RWPE2 (cell line): ENCODE measurements around the gene SPATA31D4.
A peak's percentile ranks its signal among the peaks of the same experiment; 100 is the strongest.

Source experiments
- ATAC-seq: fragments of 200-7000 bp; cut with Tn5 transposase; 3 replicates; pipeline ENCODE4 v1.9.1; 2021; ENCODE audit warnings: low read depth
- DNase-seq: peaks from one replicate; pipeline ENCODE4 v3.0.0-alpha.2; 2020; ENCODE audit warnings: low spot score
- H3K27ac ChIP-seq: fragments of 450-650 bp; 2 replicates; pipeline ENCODE4 v1.5.1; 2017; ENCODE audit warnings: mild to moderate bottlenecking; ENCODE audit not compliant: poor library complexity, severe bottlenecking
- H3K27me3 ChIP-seq: fragments of 250-450 bp; sonication (Bioruptor Pico); 2 replicates; pipeline ENCODE4 v1.5.1; 2021; ENCODE audit warnings: mild to moderate bottlenecking, moderate library complexity; ENCODE audit not compliant: insufficient read depth, poor library complexity, severe bottlenecking
- H3K36me3 ChIP-seq: fragments of 250-450 bp; sonication (Bioruptor Pico); 2 replicates; pipeline ENCODE4 v1.5.1; 2020; ENCODE audit warnings: low read depth, mild to moderate bottlenecking, moderate library complexity
- H3K4me1 ChIP-seq: fragments of 250-450 bp; sonication (Bioruptor Pico); 2 replicates; pipeline ENCODE4 v1.5.1; 2021; ENCODE audit warnings: mild to moderate bottlenecking, moderate library complexity; ENCODE audit not compliant: insufficient read depth, poor library complexity, severe bottlenecking
- H3K4me3 ChIP-seq: fragments of 250-450 bp; sonication (Bioruptor Pico); 2 replicates; pipeline ENCODE4 v1.5.1; 2021; ENCODE audit warnings: mild to moderate bottlenecking, moderate library complexity; ENCODE audit not compliant: severe bottlenecking
- H3K9me3 ChIP-seq: fragments of 250-450 bp; sonication (Bioruptor Pico); 2 replicates; pipeline ENCODE4 v1.5.1; 2021; ENCODE audit warnings: mild to moderate bottlenecking, moderate library complexity; ENCODE audit not compliant: severe bottlenecking
- TF ChIP-seq, protein P1 (sequence below): fragments of 450-650 bp; IDR thresholded peaks from one replicate; pipeline ENCODE4 v1.5.1; 2017; ENCODE audit warnings: mild to moderate bottlenecking, moderate library complexity; ENCODE audit not compliant: poor library complexity, severe bottlenecking

Gene SPATA31D4

DNA sequence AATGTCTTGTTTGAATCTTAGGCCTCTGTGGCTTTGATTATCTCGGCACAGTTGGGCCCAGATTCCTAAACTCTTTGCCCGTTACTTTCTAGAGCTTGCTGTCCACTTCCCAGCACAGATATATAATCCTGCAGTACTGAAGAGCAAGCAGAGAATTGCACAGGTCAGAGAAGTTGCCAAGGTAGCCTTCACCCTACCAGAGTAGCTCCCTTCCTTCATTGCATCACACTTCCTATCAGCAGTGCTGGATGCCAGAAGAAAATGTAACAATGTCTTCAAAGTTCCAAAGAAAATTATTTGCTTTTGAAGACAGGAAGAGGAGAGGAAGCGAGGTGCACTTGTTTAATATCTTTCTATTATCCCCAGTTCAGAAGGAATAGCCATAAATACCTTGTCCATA lies 38.1 kb upstream of the SPATA31D4 start:
- no peaks in the 10 kb centered on the region for H3K36me3 ChIP-seq
- TF ChIP-seq, protein P1, sequence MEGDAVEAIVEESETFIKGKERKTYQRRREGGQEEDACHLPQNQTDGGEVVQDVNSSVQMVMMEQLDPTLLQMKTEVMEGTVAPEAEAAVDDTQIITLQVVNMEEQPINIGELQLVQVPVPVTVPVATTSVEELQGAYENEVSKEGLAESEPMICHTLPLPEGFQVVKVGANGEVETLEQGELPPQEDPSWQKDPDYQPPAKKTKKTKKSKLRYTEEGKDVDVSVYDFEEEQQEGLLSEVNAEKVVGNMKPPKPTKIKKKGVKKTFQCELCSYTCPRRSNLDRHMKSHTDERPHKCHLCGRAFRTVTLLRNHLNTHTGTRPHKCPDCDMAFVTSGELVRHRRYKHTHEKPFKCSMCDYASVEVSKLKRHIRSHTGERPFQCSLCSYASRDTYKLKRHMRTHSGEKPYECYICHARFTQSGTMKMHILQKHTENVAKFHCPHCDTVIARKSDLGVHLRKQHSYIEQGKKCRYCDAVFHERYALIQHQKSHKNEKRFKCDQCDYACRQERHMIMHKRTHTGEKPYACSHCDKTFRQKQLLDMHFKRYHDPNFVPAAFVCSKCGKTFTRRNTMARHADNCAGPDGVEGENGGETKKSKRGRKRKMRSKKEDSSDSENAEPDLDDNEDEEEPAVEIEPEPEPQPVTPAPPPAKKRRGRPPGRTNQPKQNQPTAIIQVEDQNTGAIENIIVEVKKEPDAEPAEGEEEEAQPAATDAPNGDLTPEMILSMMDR: no peak
- H3K4me1 ChIP-seq: no peaks in the 10 kb centered on the region
- DNase-seq (no peak), ATAC-seq (peak; percentile 29; the same call in 1 of the 3 replicates)
- no peaks in the 10 kb centered on the region for H3K27me3 ChIP-seq
- H3K4me3 ChIP-seq: no peak overlapping the region
- H3K9me3 ChIP-seq: no peaks in the 10 kb centered on the region
- H3K27ac ChIP-seq: no peak overlapping the region

DNA sequence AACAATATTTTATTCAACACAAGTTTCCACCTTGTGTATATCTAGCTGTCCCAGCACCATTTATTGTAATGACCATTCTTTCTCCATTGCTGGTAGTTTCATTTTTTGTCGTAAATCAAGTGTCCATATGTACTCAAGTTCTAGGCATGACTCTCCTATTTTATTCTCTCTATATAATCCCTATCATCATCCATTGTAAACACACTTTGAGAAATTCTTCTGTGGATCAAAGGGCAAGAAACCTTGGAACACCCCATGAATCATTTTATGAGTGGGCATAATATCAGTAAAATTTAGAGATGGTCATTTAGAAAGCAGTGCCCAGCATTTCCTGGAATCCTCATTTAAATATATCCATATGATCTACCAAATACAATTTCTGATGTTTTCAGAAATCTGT lies 35.8 kb upstream of the SPATA31D4 start:
- Histone ChIP-seq H3K4me1 (no peaks in the 10 kb centered on the region), H3K9me3 (no peaks in the 10 kb centered on the region), H3K27me3 (no peaks in the 10 kb centered on the region), H3K27ac (no peak overlapping the region), H3K4me3 (no peak overlapping the region), H3K36me3 (no peaks in the 10 kb centered on the region)
- TF ChIP-seq, protein P1: no peak
- ATAC-seq: no peak
- no peak for DNase-seq

DNA sequence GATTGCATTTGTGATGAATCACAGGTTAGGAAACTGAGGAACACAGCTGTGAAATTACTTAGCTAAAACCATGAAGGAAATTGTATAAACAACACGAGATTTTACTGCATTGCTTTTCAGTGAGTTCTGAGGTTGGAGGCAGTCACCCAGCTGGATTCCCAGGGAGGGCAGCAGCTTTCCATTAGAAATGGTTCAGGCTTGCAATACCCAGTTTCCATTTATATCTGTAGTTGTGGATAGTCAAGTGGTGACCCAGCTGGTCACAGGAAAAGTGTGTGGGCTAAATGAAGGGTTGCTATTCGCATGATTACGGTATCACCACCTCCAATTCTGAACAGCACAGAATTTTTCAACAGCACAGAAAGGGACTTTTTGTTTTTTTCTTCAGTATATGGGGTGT lies 34.3 kb upstream of the SPATA31D4 start:
- TF ChIP-seq, protein P1: no peak
- Histone ChIP-seq H3K4me1 (no peaks in the 10 kb centered on the region), H3K27me3 (no peaks in the 10 kb centered on the region), H3K4me3 (no peak overlapping the region), H3K27ac (no peak overlapping the region), H3K9me3 (no peaks in the 10 kb centered on the region), H3K36me3 (no peaks in the 10 kb centered on the region)
- no peak for ATAC-seq
- no peak for DNase-seq

DNA sequence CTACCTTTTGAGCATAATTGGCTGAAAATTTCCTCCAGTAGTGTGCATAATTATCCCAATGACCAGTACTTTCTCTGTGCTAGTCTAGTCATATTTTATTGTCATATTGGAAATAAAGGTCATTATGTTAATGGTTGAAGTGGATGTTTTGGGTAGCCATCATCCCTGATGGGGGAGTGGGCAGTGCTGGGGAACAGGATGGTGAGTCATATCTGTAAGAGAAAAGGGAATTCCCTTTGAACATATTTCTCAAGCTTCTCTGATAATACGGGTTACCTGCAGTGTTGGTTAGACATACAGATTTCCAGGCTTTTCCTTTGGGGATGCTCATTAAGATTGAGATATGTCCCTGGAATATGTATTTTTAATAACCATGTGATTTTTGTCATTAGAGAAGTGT lies 33.3 kb upstream of the SPATA31D4 start:
- H3K4me1 ChIP-seq: no peaks in the 10 kb centered on the region
- TF ChIP-seq, protein P1: no peak
- no peaks in the 10 kb centered on the region for H3K9me3 ChIP-seq
- no peaks in the 10 kb centered on the region for H3K27me3 ChIP-seq
- ATAC-seq (no peak), DNase-seq (no peak)
- H3K27ac ChIP-seq: no peak overlapping the region
- H3K4me3 ChIP-seq: no peak overlapping the region
- no peaks in the 10 kb centered on the region for H3K36me3 ChIP-seq

DNA sequence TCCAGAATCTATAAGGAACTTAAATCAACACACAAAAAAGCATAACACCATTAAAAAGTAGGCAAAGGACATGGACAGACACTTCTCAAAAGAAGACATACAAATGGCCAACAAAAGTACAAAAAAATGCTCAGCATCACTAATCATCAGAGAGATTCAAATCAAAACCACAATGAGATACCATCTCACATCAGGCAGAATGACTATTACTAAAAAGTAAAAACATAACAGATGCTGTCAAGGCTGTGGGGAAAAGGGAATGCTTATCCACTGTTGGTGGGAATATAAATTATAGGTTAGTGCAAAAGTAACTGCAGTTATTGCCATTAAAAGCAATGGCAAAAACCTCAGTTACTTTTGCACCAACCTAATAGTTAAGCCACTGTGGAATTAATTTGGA lies 32.2 kb upstream of the SPATA31D4 start:
- Histone ChIP-seq H3K4me3 (no peak overlapping the region), H3K27ac (no peak overlapping the region), H3K27me3 (no peaks in the 10 kb centered on the region), H3K9me3 (no peaks in the 10 kb centered on the region), H3K36me3 (no peaks in the 10 kb centered on the region), H3K4me1 (no peaks in the 10 kb centered on the region)
- ATAC-seq (no peak), DNase-seq (no peak)
- TF ChIP-seq, protein P1: no peak
